Measurements from ENCODE around the gene CCBE1. TPM values are rescaled to one million over a fixed set of nuclear protein-coding genes. Genes with fewer than 3 reads are reported as not detected.
A peak's percentile ranks its signal among the peaks of the same experiment; 100 is the strongest.

CCBE1 gene
- polyA plus RNA-seq, 1 of the 3 experiments (the other 2 are of a cell fraction) = 5.0 TPM

GRCh38 chr18:59451073-59451472 is 246.2 kb downstream of the CCBE1 start:
- TF ChIP-seq GATA2 (CRISPR knock-in tag; IDR thresholded peaks at IDR 0.05) (no peak), NFIC (IDR thresholded peaks at IDR 0.05; ENCODE audit: borderline replicate concordance) (no peak)
- Histone ChIP-seq H3K27ac (ENCODE audit: low read depth in 2 of 2, low read length in 1 of 2) (no peak overlapping the region), H4K20me1 (ENCODE audit: insufficient read depth) (no peaks in the 10 kb centered on the region), H3K36me3 (replicated peaks in 1 of 2; ENCODE audit: control insufficient read depth in 1 of 2, insufficient read depth in 2 of 2, low read length in 1 of 2) (no peaks in the 10 kb centered on the region), H3K4me2 (no peak overlapping the region), H3K9me3 (no peaks in the 10 kb centered on the region), H3K4me3 (ENCODE audit: low read depth in 2 of 2, low read length in 1 of 2) (no peak overlapping the region), H2AFZ (ENCODE audit: low read depth) (no peak overlapping the region), H3K9me2 (no peaks in the 10 kb centered on the region), H3K79me2 (ENCODE audit: insufficient read depth) (no peaks in the 10 kb centered on the region), H3K27me3 (ENCODE audit: insufficient read depth) (no peaks in the 10 kb centered on the region), H3K9ac (no peak overlapping the region), H3K4me1 (ENCODE audit: control insufficient read depth in 1 of 2, insufficient read depth in 2 of 2, low read depth in 1 of 2, low read length in 1 of 2) (peaks cover 0 to 31% of the 10 kb centered on the region in 2 experiments; a peak in 2 of 4 replicates), H3F3A (replicated peaks; ENCODE audit: insufficient read depth) (no peaks in the 10 kb centered on the region)
- POLR2A ChIA-PET = no interaction called here
- 76% methylated on average over 6 of the region's 6 CpGs for WGBS (ENCODE audit: low lambda C conversion rate)
- CTCF ChIA-PET = no interaction called here
- DNase-seq = no peak

- Histone ChIP-seq H3K9me2 (no peaks in the 10 kb centered on the region), H3K79me2 (ENCODE audit: insufficient read depth) (no peaks in the 10 kb centered on the region), H3K4me3 (ENCODE audit: low read depth in 2 of 2, low read length in 1 of 2) (no peak overlapping the region), H3K9me3 (no peaks in the 10 kb centered on the region), H2AFZ (ENCODE audit: low read depth) (no peak overlapping the region), H3K27me3 (ENCODE audit: insufficient read depth) (no peaks in the 10 kb centered on the region), H3K4me1 (ENCODE audit: control insufficient read depth in 1 of 2, insufficient read depth in 2 of 2, low read depth in 1 of 2, low read length in 1 of 2) (peaks cover 0 to 8% of the 10 kb centered on the region in 2 experiments; a peak in 2 of 4 replicates), H3K27ac (ENCODE audit: low read depth in 2 of 2, low read length in 1 of 2) (no peak overlapping the region), H3F3A (replicated peaks; ENCODE audit: insufficient read depth) (no peaks in the 10 kb centered on the region), H3K9ac (no peak overlapping the region), H4K20me1 (ENCODE audit: insufficient read depth) (no peaks in the 10 kb centered on the region), H3K4me2 (no peak overlapping the region), H3K36me3 (replicated peaks in 1 of 2; ENCODE audit: control insufficient read depth in 1 of 2, insufficient read depth in 2 of 2, low read length in 1 of 2) (no peaks in the 10 kb centered on the region)
- CTCF ChIA-PET = interaction anchor here (0.9 to 3.0 kb wide), 2 partner anchors 46 kb away, joined by 4 to 10 read pairs; no protein-coding TSS in a partner anchor
- no peak for TF ChIP-seq POLR2AphosphoS5 (IDR thresholded peaks at IDR 0.05; ENCODE audit: low read depth, low read length)
- TF ChIP-seq GABPA (IDR thresholded peaks at IDR 0.05; ENCODE audit: low read depth) = no peak
- no peak for TF ChIP-seq RFX5 (IDR thresholded peaks at IDR 0.05; ENCODE audit: low read length)
- no peak for TF ChIP-seq RCOR1 (IDR thresholded peaks at IDR 0.05; ENCODE audit: low read length)
- no peak for DNase-seq
- POLR2A ChIA-PET = no interaction called here
- WGBS (ENCODE audit: low lambda C conversion rate) = 62% methylated on average over 4 of the region's 4 CpGs
Measured at GRCh38 chr18:59448546-59448945, 248.7 kb downstream of the CCBE1 start.

- no peak overlapping the region for H3K27ac ChIP-seq (ENCODE audit: low read depth in 2 of 2, low read length in 1 of 2)
- H3K27me3 ChIP-seq (ENCODE audit: insufficient read depth) = no peaks in the 10 kb centered on the region
- H3K9me2 ChIP-seq = no peaks in the 10 kb centered on the region
- ChIA-PET POLR2A (no interaction called here), CTCF (interaction anchor here (1.4 to 3.7 kb wide), 3 partner anchors 11 to 44 kb away, joined by 4 to 19 read pairs (median 10); no protein-coding TSS in a partner anchor)
- H4K20me1 ChIP-seq (ENCODE audit: insufficient read depth) = no peaks in the 10 kb centered on the region
- H3K9me3 ChIP-seq = no peaks in the 10 kb centered on the region
- no peaks in the 10 kb centered on the region for H3F3A ChIP-seq (replicated peaks; ENCODE audit: insufficient read depth)
- no peak overlapping the region for H3K9ac ChIP-seq
- peaks cover 0 to 3% of the 10 kb centered on the region in 2 experiments; a peak in 2 of 4 replicates for H3K4me1 ChIP-seq (ENCODE audit: control insufficient read depth in 1 of 2, insufficient read depth in 2 of 2, low read depth in 1 of 2, low read length in 1 of 2)
- H3K4me2 ChIP-seq = no peak overlapping the region
- no peak overlapping the region for H3K4me3 ChIP-seq (ENCODE audit: low read depth in 2 of 2, low read length in 1 of 2)
- H3K79me2 ChIP-seq (ENCODE audit: insufficient read depth) = no peaks in the 10 kb centered on the region
- DNase-seq = no peak
- TF ChIP-seq SIN3A (IDR thresholded peaks at IDR 0.05; ENCODE audit: borderline replicate concordance, low read depth, low read length) = no peak
- no peak for TF ChIP-seq CTCF (IDR thresholded peaks at IDR 0.05)
- no peak for TF ChIP-seq FOXM1 (IDR thresholded peaks at IDR 0.05; ENCODE audit: low read depth)
- peak; percentile 94 for TF ChIP-seq REST (IDR thresholded peaks at IDR 0.05; ENCODE audit: low read depth, low read length)
- TF ChIP-seq FOXJ3 (CRISPR knock-in tag; IDR thresholded peaks at IDR 0.05) = no peak
- no peaks in the 10 kb centered on the region for H3K36me3 ChIP-seq (replicated peaks in 1 of 2; ENCODE audit: control insufficient read depth in 1 of 2, insufficient read depth in 2 of 2, low read length in 1 of 2)
- no peak overlapping the region for H2AFZ ChIP-seq (ENCODE audit: low read depth)
- 50% methylated on average over 1 of the region's 1 CpG for WGBS (ENCODE audit: low lambda C conversion rate)
Measured at GRCh38 chr18:59446012-59446411, 251.2 kb downstream of the CCBE1 start.
